PC-9 (cell line): Measurements from ENCODE around the gene KLHL35.

Experiments used
- EZH2 ChIP-seq: fragments of 200-600 bp; sonication (generic); IDR thresholded peaks from 2 replicates; pipeline ENCODE4 v1.8.0; 2017; ENCODE audit warnings: antibody characterized with exemption, low read depth
- TF ChIP-seq, protein P1 (sequence below): fragments of 200-600 bp; sonication (generic); conservative IDR thresholded peaks from 2 replicates; pipeline ENCODE4 v1.6.1; 2017; ENCODE audit warnings: mixed run types, antibody characterized with exemption, mild to moderate bottlenecking, moderate library complexity

- TF ChIP-seq, protein P1, sequence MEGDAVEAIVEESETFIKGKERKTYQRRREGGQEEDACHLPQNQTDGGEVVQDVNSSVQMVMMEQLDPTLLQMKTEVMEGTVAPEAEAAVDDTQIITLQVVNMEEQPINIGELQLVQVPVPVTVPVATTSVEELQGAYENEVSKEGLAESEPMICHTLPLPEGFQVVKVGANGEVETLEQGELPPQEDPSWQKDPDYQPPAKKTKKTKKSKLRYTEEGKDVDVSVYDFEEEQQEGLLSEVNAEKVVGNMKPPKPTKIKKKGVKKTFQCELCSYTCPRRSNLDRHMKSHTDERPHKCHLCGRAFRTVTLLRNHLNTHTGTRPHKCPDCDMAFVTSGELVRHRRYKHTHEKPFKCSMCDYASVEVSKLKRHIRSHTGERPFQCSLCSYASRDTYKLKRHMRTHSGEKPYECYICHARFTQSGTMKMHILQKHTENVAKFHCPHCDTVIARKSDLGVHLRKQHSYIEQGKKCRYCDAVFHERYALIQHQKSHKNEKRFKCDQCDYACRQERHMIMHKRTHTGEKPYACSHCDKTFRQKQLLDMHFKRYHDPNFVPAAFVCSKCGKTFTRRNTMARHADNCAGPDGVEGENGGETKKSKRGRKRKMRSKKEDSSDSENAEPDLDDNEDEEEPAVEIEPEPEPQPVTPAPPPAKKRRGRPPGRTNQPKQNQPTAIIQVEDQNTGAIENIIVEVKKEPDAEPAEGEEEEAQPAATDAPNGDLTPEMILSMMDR: peak; percentile 96
- no peak for TF ChIP-seq EZH2
Measured at GRCh38 chr11:75450826-75451821, 18.1 kb upstream of the KLHL35 start.
